Measurements from ENCODE around the gene IGFLR1. TPM values are rescaled to one million over a fixed set of nuclear protein-coding genes. Genes with fewer than 3 reads are reported as not detected.

Gene IGFLR1
- total and polyA plus RNA-seq, 2 donors (not counting 3 experiments of a cell fraction or from before 2014, with no cell fraction given): 2.6 to 7.6 TPM

DNA sequence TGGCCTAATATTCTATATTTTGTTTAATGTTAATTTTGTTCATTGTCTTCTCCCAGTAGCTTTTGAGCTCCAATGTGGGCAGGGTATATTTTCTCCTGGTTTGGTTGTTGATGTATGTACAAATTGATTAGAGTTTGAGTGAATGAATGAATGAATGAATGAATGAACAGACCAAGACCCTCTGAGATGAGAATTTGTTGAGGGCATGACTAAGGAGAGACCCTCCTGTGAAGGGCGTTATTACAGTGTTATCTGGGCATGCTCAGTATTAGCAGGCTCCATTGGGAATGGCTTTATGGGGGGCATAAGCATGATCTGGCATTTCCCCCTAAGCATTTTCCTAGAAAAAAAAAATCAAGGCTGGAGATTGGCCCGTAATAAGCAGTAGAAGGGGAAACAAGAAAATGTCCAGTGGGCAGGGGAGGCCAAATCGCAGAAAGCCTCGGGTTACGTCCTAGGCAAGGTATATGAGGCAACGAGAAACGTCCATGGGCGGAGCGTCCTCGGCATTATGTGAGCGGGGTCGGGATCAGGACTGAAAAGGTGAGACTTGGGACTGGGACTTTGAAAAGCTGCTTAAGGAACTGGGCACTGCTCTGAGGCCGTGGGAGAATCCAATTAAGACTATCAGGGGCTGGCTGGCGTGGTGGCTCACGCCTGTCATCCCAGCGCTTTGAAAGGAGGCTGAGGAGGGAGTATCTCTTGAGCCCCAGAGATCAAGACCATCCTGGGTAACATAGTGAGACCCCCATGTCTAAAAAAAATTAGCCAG is 32.2 kb upstream of the IGFLR1 start:
- ChIA-PET CTCF (no interaction called here), POLR2A (no interaction called here)
- Histone ChIP-seq H2AFZ (ENCODE audit: low read depth, low read length) (peak overlapping the region; percentile 48), H3K36me3 (ENCODE audit: control insufficient read depth in 2 of 2, extremely low read depth in 1 of 2, insufficient read depth in 2 of 2, low read length in 2 of 2) (peaks cover 0 to 2% of the 10 kb centered on the region in 2 experiments), H3K27me3 (ENCODE audit: control insufficient read depth in 2 of 2, insufficient read depth in 2 of 2, low read length in 2 of 2) (no peaks in the 10 kb centered on the region), H3K4me1 (ENCODE audit: control insufficient read depth, extremely low read depth, insufficient read depth, low read length) (peaks cover 4% of the 10 kb centered on the region), H3K27ac (ENCODE audit: insufficient read depth, low read depth, low read length) (no peak overlapping the region), H4K20me1 (replicated peaks; ENCODE audit: control insufficient read depth, extremely low read depth, insufficient read depth, low read length) (no peaks in the 10 kb centered on the region), H3K4me3 (replicated peaks in 1 of 3; ENCODE audit: insufficient read depth in 1 of 3, low read depth in 1 of 3, low read length in 3 of 3) (peak overlapping the region in 1 of 3 experiments; percentile 63), H3K9me1 (replicated peaks; ENCODE audit: control insufficient read depth, extremely low read depth, insufficient read depth, low read length) (no peaks in the 10 kb centered on the region), H3K9me3 (replicated peaks; ENCODE audit: control insufficient read depth, insufficient read depth, low read length) (no peaks in the 10 kb centered on the region), H3K9ac (replicated peaks; ENCODE audit: extremely low read depth, insufficient read depth, low read length) (no peak overlapping the region), H3K4me2 (ENCODE audit: insufficient read depth, low read length) (peak overlapping the region; percentile 72), H3K79me2 (ENCODE audit: control insufficient read depth, insufficient read depth, low read length) (no peaks in the 10 kb centered on the region)
- FAIRE-seq (no peak), DNase-seq (ENCODE audit: low read depth, low spot score) (no peak)
- no peak for TF ChIP-seq MYC (IDR thresholded peaks at IDR 0.05; ENCODE audit: low read depth, low read length)
- no peak for TF ChIP-seq JUN (IDR thresholded peaks at IDR 0.05; ENCODE audit: borderline replicate concordance, insufficient read depth, insufficient read length, low read depth)
- no peak for TF ChIP-seq GATA2 (IDR thresholded peaks at IDR 0.05; ENCODE audit: insufficient read depth, insufficient read length, low read depth, low read length)
- TF ChIP-seq, protein P1, sequence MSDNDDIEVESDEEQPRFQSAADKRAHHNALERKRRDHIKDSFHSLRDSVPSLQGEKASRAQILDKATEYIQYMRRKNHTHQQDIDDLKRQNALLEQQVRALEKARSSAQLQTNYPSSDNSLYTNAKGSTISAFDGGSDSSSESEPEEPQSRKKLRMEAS (IDR thresholded peaks at IDR 0.05; ENCODE audit: insufficient read depth, insufficient read length): no peak
- no peak for TF ChIP-seq FOS (IDR thresholded peaks at IDR 0.05; ENCODE audit: borderline replicate concordance, insufficient read depth, low read length)
- TF ChIP-seq POLR2AphosphoS5 (IDR thresholded peaks at IDR 0.05; ENCODE audit: insufficient read depth, low read depth, low read length): no peak
- no peak for TF ChIP-seq POLR2A (IDR thresholded peaks at IDR 0.05; ENCODE audit: low read depth, low read length)
- TF ChIP-seq EZH2 (IDR thresholded peaks at IDR 0.05; ENCODE audit: borderline replicate concordance, low read depth, low read length, severe bottlenecking): no peak
- TF ChIP-seq CTCF (IDR thresholded peaks at IDR 0.05; ENCODE audit: extremely low read depth in 1 of 2, insufficient read depth in 1 of 2, low read depth in 1 of 2, low read length in 2 of 2): no peak
- dilution Hi-C loops (cut with MboI; ENCODE audit: extremely low pct_ligation_motif_present, low sequenced_read_pairs) (no loop called here), intact Hi-C loops (cut with micrococcal nuclease) (loop anchor here (1.0 kb wide), 2 partner anchors 16 to 157 kb away; partner anchors contain the start of gene PROSER3)
- BruUV-seq (replicated peaks): no TSS peak
